Measurements from ENCODE around the gene TMEM270.

GRCh38 chr7:73900286-73900685, 39.3 kb downstream of the TMEM270 start:
- no peak for TF ChIP-seq CTCF (IDR thresholded peaks at IDR 0.05)
- no peak for TF ChIP-seq POLR2A (IDR thresholded peaks at IDR 0.05; ENCODE audit: low read depth)
- no peak for TF ChIP-seq POLR2AphosphoS5 (IDR thresholded peaks at IDR 0.05)
- no peak for TF ChIP-seq EP300 (IDR thresholded peaks at IDR 0.05)

Data from esophagus muscularis mucosa (tissue), 4 donors.